Measurements from ENCODE around the gene MECR. TPM values are rescaled to one million over a fixed set of nuclear protein-coding genes. Genes with fewer than 3 reads are reported as not detected.
"Not testable (repeated sequence)": the region's sequence is repeated elsewhere in the genome, so short reads cannot be mapped to it uniquely, and the experiment has no call there.

MECR gene
- total RNA-seq, 1 experiment from 2014 or later: 19.5 TPM

DNA sequence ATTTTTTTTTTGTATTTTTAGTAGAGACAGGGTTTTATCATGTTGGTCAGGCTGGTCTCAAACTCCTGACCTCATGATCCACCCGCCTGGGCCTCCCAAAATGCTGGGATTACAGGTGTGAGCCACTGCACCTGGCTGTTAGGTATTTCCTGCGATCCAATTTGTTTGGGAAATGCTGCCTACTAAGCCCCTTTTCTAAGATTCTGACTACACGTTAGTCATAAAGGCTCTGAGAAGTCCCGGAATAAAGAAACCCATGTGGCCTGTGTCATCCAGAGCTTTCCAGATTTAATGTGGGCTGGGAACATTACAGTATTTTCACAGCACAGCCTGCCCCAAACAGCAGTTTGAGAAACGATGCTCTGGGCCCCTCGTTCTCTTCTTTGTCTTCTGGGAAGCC, 8.5 kb downstream of the MECR start:
- in situ Hi-C loops (cut with HindIII; ENCODE audit: low pct_unique_long_range_greater_than_20kb, low sequenced_read_pairs); DNase-seq (ENCODE audit: low read depth, low spot score): not testable (repeated sequence)

GRCh38 chr1:29221296-29221695, 9.4 kb downstream of the MECR start:
- in situ Hi-C loops (cut with HindIII; ENCODE audit: low pct_unique_long_range_greater_than_20kb, low sequenced_read_pairs): no loop called here
- DNase-seq (ENCODE audit: low read depth, low spot score): no peak

GRCh38 chr1:29218223-29218622, 12.5 kb downstream of the MECR start:
- DNase-seq (ENCODE audit: low read depth, low spot score): no peak
- in situ Hi-C loops (cut with HindIII; ENCODE audit: low pct_unique_long_range_greater_than_20kb, low sequenced_read_pairs): no loop called here

DNA sequence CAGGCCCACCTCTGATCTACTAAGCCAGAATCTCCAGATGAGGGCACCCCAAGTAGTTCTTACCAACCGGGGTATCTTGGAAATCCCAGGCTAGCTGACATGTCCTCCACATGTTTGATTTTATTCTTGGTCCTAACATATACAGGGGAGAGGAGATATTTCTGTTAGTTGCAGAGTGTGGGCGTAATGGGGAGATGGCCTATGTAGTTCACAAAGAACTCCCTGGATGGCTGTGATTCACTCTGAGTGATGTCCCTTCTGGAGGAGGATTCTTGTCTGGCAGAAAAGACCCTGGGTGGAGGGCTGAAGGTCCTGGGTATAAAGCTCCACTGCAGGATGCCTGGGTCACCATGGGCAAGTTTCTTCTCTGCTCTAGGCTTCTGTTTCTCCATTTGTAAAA, 13.1 kb downstream of the MECR start:
- no peak for DNase-seq (ENCODE audit: low read depth, low spot score)
- in situ Hi-C loops (cut with HindIII; ENCODE audit: low pct_unique_long_range_greater_than_20kb, low sequenced_read_pairs): no loop called here

DNA sequence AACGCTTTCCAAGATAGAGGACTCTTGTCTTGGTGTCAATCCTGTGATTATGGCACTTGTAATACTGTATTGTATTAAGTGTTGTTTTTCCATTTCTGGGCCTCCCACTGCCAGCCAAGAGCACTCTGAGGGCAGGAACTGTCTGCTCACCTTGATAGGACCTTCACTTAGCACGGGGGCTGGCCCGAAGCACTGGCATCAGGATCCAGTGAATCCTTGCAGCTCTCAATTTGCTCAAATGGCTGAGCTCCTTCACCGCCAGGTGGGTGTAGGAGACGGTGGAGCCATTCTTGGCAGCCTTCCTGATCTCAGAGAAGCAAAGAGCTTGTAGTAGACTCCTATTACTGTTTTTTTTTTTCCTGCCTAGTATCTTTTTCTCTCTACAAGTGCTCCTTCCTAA, 17.7 kb downstream of the MECR start:
- in situ Hi-C loops (cut with HindIII; ENCODE audit: low pct_unique_long_range_greater_than_20kb, low sequenced_read_pairs): no loop called here
- DNase-seq (ENCODE audit: low read depth, low spot score): no peak

DNA sequence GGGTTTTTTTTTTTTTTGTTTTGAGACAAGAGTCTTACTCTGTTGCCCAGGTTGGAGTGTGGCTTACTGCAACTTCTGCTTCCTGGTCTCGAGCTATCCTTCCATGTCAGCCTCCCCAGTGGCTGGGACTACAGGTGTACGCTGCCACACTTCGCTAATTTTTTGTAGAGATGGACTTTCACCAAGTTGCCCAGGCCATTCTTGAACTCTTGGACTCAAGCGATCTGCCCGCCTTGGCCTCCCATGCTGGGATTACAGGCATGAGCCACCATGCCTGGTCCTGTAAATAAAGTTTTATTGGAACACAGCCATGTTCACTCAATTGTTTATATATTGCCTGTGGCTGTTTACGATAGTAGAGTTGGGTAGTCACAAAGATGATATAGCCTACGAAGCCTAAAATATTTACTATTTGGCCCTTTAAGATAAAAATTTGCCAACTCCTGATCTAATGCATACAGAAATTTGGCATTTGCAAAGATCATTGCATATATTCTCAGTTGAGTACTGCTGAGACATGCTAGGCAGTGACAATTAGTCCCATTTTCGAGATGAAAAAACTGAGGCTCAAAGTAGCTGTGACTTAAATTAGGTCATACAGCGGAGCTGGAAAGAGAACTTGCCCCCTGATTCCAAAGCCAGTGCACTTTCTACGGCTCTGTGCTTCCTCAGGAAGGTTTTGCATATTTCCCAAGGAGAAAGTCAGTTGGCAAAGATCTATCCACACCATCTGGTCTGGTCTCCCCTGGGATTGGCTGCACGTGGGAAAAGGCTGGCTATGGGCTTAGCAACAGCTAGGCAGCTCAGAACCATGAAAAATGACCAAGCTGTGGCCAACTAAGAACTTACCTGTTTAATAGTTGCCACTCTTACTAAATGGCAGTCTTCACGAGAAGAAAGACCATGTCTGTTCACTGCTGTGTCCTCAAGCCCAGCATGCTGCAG, 19.4 kb downstream of the MECR start:
- in situ Hi-C loops (cut with HindIII; ENCODE audit: low pct_unique_long_range_greater_than_20kb, low sequenced_read_pairs): no loop called here

DNA sequence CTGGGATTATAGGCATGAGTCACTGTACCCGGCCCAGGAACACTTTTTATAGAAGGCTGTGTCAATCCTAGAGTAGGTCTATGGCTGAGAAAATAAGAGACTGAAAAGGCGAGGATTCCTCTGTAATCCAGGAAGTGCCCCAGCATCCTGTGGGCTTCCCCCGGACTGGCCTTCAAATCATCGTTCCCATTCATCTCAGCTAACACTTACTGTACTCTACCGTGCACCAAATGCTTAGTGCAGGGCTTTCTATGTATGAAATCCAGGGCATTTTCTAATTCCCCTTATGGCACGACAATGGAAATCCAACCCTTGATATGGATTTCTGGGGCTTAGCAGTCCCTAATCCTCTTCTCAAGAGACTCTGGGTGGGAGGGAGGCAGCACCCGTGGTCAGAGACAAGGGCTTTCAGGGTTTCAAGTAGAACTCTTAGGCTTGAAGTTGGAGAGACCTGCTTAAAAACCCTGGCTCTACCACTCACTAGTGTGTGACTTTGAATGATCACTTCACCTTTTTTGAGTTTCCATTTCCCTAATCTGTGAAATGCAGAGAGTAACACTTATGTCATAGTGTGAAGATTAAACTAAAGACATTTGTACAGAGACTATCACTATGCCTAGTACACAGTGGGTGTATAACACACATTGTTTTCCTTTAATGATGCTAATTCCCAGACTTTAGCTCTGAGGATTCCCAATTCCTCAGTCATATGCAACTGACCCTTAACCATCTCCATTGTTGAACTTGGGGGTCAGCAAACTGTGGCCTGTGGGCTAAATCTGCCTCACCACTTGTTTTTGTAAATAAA, 20.3 kb downstream of the MECR start:
- DNase-seq (ENCODE audit: low read depth, low spot score): no peak
- in situ Hi-C loops (cut with HindIII; ENCODE audit: low pct_unique_long_range_greater_than_20kb, low sequenced_read_pairs): no loop called here

More for the DNA sequence above, 19.4 kb downstream of the MECR start:
- no peak for DNase-seq (ENCODE audit: low read depth, low spot score)

- in situ Hi-C loops (cut with HindIII; ENCODE audit: low pct_unique_long_range_greater_than_20kb, low sequenced_read_pairs): no loop called here
- no peak for DNase-seq (ENCODE audit: low read depth, low spot score)
Observed at GRCh38 chr1:29209173-29209572, 21.6 kb downstream of the MECR start.

DNA sequence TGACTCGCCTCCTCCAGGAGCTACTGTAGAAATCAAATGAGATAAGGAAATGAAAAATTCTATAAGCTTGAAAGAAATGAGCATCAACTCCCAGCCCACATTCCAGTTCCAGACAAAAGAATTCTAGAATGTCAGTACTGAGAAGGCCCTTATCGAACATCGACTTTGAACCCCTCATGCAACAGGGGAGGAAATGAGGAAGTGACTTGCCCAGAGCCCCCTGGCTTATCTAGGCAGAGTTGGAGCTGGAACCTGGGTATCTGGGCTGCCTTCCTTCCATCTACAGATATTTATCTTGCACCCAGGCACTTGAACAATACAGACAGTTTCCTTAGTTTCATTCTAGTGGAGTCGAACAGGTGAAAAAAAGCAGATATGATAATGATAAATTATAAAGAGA, 22.3 kb downstream of the MECR start:
- DNase-seq (ENCODE audit: low read depth, low spot score): no peak
- in situ Hi-C loops (cut with HindIII; ENCODE audit: low pct_unique_long_range_greater_than_20kb, low sequenced_read_pairs): no loop called here

DNA sequence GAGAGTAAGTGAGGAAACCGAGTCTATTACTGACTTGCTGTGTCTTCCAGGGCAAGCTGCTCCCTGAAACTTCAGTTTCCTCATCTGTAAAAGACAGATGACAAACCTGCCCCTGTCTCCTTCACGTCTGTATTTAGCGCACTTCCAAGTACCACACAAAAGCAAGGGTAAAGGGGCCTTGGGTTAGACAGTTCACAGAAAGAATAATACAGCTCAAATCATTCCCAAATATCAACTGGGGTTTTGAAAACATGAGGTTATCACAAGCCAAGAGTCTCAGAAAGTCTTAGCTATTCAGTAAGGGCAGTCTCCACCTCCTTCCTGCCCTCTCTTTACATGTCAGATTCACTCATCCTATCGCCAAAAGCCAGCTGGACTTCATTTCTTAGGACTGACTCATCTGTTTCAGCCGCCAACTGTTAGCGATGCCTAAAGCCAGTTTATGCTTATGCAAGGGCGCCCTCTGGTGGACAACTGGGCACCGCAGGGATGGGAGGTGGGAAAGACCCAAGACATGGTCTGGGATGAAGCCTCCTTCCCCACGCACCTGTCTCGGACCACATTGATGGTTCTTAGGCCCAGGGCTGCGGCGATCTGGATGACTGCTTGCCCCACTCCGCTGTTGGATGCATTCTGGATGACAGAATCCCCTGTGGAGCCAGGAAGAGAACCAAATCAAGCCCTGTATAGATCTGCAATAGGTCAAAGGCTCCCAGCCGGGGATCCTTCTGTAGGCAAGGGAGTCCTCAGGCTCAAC, 28.0 kb downstream of the MECR start:
- in situ Hi-C loops (cut with HindIII; ENCODE audit: low pct_unique_long_range_greater_than_20kb, low sequenced_read_pairs): no loop called here
- DNase-seq (ENCODE audit: low read depth, low spot score): peak; percentile 93

DNA sequence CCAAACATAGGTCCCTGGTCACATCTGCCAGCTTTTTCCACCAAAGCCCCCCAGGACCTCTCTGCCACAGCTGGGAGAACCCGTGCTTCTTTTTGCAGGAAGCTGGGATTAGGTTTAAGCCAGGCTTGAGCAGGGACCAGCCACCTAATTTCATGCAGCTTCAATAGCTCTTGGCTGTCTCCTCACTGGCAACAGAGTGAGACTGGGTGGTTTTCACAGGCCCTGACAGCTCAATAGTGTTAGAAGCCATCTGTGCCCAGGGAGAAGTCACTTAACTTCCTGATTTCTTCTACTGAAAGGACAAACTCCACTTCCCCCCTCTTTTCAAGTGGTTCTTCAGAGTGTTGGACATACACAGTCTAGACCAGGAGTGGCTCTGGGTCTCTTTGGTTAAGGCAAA, 28.7 kb downstream of the MECR start:
- in situ Hi-C loops (cut with HindIII; ENCODE audit: low pct_unique_long_range_greater_than_20kb, low sequenced_read_pairs): no loop called here
- no peak for DNase-seq (ENCODE audit: low read depth, low spot score)

DNA sequence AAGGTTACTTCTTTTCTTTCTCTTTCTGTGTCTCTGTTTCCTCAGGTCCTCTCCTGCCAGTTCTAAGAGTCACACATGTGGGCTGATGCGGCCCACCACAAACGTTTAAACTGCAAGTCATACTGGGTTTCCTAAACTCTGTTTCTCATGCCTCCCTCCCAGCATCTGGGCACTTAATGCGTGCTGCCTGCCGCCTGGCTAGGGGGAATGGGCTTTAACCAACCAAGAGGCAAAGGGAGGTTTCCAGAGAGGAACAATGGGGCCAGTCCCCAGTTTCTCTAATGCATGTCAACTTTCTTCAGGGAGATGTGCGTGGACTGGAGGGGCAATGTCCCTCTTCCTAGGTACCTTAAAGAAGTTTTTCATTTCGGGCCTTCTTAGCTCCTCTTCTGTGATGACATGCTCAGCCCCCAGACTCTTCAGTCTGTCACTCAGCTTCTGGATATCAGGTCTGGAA, 29.1 kb downstream of the MECR start:
- no peak for DNase-seq (ENCODE audit: low read depth, low spot score)

DNA sequence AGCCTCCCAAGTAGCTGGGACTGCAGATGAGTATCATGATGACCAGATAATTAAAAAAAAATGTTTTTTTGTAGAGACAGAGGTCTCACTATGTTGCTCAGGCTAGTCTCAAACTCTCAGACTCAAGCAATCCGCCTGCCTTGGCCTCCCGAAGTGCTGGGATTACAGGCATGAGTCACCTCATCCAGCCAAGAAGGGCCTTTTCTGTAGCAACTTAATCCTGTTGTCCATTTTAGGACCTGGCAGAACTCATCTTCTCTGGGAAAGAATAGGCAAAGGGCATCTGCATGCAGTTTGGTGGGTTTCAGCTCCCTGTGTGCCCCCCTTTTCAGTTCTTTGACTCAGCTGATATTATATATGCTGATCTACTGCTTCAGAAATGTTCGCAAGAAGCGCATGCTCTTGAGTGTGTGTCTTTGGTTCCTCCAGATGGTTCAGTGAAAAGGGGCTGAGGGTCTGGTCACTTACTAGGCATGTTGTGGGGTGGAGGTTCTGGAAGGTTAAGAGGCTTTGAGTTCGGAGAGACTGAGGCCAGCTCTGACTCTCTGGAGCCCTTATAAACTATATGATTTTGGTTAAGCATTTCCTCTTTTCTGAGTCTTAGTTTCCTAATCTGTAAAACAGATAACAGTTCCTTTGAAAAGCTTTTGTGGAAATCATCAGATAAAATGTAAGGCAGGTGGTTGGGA, 29.7 kb downstream of the MECR start:
- in situ Hi-C loops (cut with HindIII; ENCODE audit: low pct_unique_long_range_greater_than_20kb, low sequenced_read_pairs): no loop called here
- no peak for DNase-seq (ENCODE audit: low read depth, low spot score)

More for the DNA sequence above, 29.1 kb downstream of the MECR start:
- in situ Hi-C loops (cut with HindIII; ENCODE audit: low pct_unique_long_range_greater_than_20kb, low sequenced_read_pairs): no loop called here

- no peak for DNase-seq (ENCODE audit: low read depth, low spot score)
- in situ Hi-C loops (cut with HindIII; ENCODE audit: low pct_unique_long_range_greater_than_20kb, low sequenced_read_pairs): no loop called here
Observed at GRCh38 chr1:29197993-29198392, 32.7 kb downstream of the MECR start.

DNA sequence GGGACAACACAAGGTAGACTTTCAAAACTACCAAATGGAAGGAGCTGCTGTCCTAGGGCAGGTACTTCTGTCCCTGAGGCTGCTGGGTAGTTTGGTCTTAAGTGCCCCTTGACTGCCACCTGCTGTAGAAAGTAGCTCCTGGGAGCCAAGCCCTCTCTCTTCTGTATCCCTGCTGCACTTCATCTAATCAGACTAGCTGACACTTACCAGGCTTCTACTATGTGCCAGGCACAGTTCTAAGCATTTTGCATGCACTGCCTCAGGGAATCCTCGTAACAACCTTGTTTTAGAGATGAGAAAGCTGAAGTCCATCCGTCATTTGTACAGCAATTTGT, 33.2 kb downstream of the MECR start:
- DNase-seq (ENCODE audit: low read depth, low spot score): peak; percentile 46
- in situ Hi-C loops (cut with HindIII; ENCODE audit: low pct_unique_long_range_greater_than_20kb, low sequenced_read_pairs): no loop called here

DNA sequence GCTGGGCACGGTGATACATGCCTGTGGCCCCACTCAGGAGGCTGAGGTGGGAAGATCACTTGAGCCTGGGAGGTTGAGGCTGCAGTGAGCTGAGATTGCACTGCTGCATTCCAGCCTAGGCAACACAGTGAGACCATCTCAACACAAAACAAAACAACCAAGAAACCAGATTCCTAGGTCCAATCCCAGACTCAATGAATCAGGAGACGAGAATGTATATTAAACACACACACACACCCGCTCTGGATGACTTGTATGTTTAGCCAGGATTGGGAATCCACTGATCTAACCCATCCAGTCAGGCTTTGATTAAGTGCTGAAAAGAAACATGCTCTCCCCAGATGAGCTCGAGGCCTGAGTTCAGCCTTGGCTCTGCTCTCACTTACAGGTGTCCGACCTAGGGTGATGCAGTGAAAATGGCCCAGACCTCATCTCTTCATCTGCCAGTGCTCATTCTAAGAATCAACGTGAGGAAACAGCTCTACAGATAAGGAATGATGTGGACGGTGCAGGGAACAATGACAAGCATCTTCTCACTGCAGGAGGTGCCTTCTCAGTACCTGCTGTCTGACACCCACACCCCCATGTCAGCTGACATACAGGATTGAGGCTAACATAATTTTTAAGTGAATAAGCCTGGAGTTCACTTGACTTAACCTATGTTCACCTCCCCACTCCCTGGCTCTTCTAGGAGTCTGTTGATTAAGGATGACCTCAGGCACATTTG, 33.7 kb downstream of the MECR start:
- DNase-seq (ENCODE audit: low read depth, low spot score): no peak
- in situ Hi-C loops (cut with HindIII; ENCODE audit: low pct_unique_long_range_greater_than_20kb, low sequenced_read_pairs): no loop called here

DNA sequence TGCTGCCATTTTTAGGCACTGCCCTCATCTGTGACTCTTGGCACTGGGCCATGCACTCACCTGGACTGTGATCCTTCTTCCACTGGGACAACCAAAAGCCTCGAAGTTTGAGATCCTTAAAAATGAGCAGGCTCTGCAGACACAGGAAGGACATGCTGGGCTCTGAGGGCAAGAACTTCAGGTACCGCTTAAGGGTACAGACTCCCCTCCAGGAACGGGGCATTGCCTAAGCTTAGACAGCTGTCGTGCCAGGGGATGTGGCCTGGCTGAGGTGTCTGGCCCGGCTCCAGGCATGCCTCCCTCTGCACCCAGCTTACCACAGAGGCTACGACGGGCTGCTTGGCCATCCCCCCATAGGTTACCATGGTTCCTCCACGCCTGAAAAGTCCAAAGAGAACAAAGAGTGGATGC, 34.8 kb downstream of the MECR start:
- in situ Hi-C loops (cut with HindIII; ENCODE audit: low pct_unique_long_range_greater_than_20kb, low sequenced_read_pairs): no loop called here
- no peak for DNase-seq (ENCODE audit: low read depth, low spot score)
